Activated CD4-positive, alpha-beta T cell treated with anti-CD3 and anti-CD28 coated beads, Interleukin-2, amount 10 ng/mL, durations not matched to agents 7 days and 5 days (primary cell): ENCODE data around the gene LUC7L2. TPM values are rescaled to one million over a fixed set of nuclear protein-coding genes. Genes with fewer than 3 reads are reported as not detected.
"Not testable (repeated sequence)": the region's sequence is repeated elsewhere in the genome, so short reads cannot be mapped to it uniquely, and the experiment has no call there.

Experiments used
- CTCF ChIA-PET: fragments of 350-600 bp; sonication (Branson Sonifier 250); formaldehyde crosslinking; loops from one replicate; lab custom pipeline; 2021; ENCODE audit warnings: antibody characterized with exemption; lab: Charles Lee
- POLR2A ChIA-PET: fragments of 350-600 bp; sonication (Branson Sonifier 250); formaldehyde crosslinking; loops from one replicate; lab custom pipeline; 2021; ENCODE audit warnings: antibody characterized with exemption; lab: Charles Lee
- DNase-seq: peaks from one replicate; pipeline ENCODE4 v3.0.0-alpha.2; 2020
- H3K27ac Mint-ChIP-seq: one replicate; pipeline ENCODE4 v1.8.0; 2021; ENCODE audit warnings: mild to moderate bottlenecking, moderate library complexity, mixed read lengths
- H3K27me3 Mint-ChIP-seq: one replicate; pipeline ENCODE4 v1.8.0; 2021; ENCODE audit warnings: mixed read lengths
- H3K36me3 Mint-ChIP-seq: one replicate; pipeline ENCODE4 v1.8.0; 2021; ENCODE audit warnings: low read depth, mixed read lengths
- H3K4me1 Mint-ChIP-seq: one replicate; pipeline ENCODE4 v1.8.0; 2021; ENCODE audit warnings: mixed read lengths
- H3K4me3 Mint-ChIP-seq: one replicate; pipeline ENCODE4 v1.8.0; 2021; ENCODE audit warnings: mild to moderate bottlenecking, moderate library complexity, mixed read lengths
- H3K9me3 Mint-ChIP-seq: one replicate; pipeline ENCODE4 v1.8.0; 2021; ENCODE audit warnings: mixed read lengths
- total RNA-seq, 2 experiments: library from RNA; stranded (reverse); gene quantifications; one replicate each; pipeline ENCODE4 v1.2.3, GENCODE V29; 2021

LUC7L2 gene
- total RNA-seq, 2 experiments from 2014 or later, result 121 to 130 TPM

GRCh38 chr7:139463421-139463820 lies 103.7 kb downstream of the LUC7L2 start:
- H3K4me1 Mint-ChIP-seq, H3K27me3 Mint-ChIP-seq, H3K9me3 Mint-ChIP-seq, H3K36me3 Mint-ChIP-seq, DNase-seq, POLR2A ChIA-PET, H3K4me3 Mint-ChIP-seq, H3K27ac Mint-ChIP-seq, CTCF ChIA-PET: not testable (repeated sequence)

GRCh38 chr7:139464511-139464910 lies 104.8 kb downstream of the LUC7L2 start:
- H3K9me3 Mint-ChIP-seq, POLR2A ChIA-PET, CTCF ChIA-PET, H3K4me3 Mint-ChIP-seq, DNase-seq, H3K27ac Mint-ChIP-seq, H3K36me3 Mint-ChIP-seq, H3K4me1 Mint-ChIP-seq, H3K27me3 Mint-ChIP-seq: not testable (repeated sequence)

GRCh38 chr7:139465072-139465471 lies 105.4 kb downstream of the LUC7L2 start:
- H3K36me3 Mint-ChIP-seq, H3K9me3 Mint-ChIP-seq, DNase-seq, H3K27me3 Mint-ChIP-seq, POLR2A ChIA-PET, H3K4me1 Mint-ChIP-seq, H3K27ac Mint-ChIP-seq, H3K4me3 Mint-ChIP-seq: not testable (repeated sequence)
- CTCF ChIA-PET, result interaction anchor here (0.6 kb wide), 1 partner anchor 594 kb away, joined by 3 read pairs; no protein-coding TSS in a partner anchor

GRCh38 chr7:139467729-139468128 lies 108.0 kb downstream of the LUC7L2 start:
- CTCF ChIA-PET, H3K9me3 Mint-ChIP-seq, H3K27me3 Mint-ChIP-seq, DNase-seq, H3K4me3 Mint-ChIP-seq, POLR2A ChIA-PET, H3K36me3 Mint-ChIP-seq, H3K27ac Mint-ChIP-seq, H3K4me1 Mint-ChIP-seq: not testable (repeated sequence)

- H3K4me3 Mint-ChIP-seq, H3K9me3 Mint-ChIP-seq, DNase-seq, H3K27ac Mint-ChIP-seq, H3K36me3 Mint-ChIP-seq, CTCF ChIA-PET, H3K4me1 Mint-ChIP-seq, POLR2A ChIA-PET, H3K27me3 Mint-ChIP-seq: not testable (repeated sequence)
Observed at GRCh38 chr7:139468281-139468680, 108.6 kb downstream of the LUC7L2 start.

GRCh38 chr7:139471740-139472353 lies 112.2 kb downstream of the LUC7L2 start:
- no peak for DNase-seq
- H3K4me1 Mint-ChIP-seq, result no peaks in the 10 kb centered on the region
- ChIA-PET CTCF (no interaction called here), POLR2A (no interaction called here)
- no peaks in the 10 kb centered on the region for H3K27me3 Mint-ChIP-seq
- H3K36me3 Mint-ChIP-seq, result no peaks in the 10 kb centered on the region
- no peak overlapping the region for H3K4me3 Mint-ChIP-seq
- no peak overlapping the region for H3K27ac Mint-ChIP-seq
- H3K9me3 Mint-ChIP-seq, result peaks cover 5% of the 10 kb centered on the region

Other genes starting within 250 kb of the LUC7L2 start
- gene UBN2, start 128.7 kb upstream of the LUC7L2 start, total RNA-seq, result 10 to 100 TPM in 1 of 2 experiments, 1 to 10 TPM in 1; 9.5 to 11.8 TPM
- gene FMC1, start 18.6 kb upstream of the LUC7L2 start, total RNA-seq, result 1 to 10 TPM; 4.0 to 7.8 TPM
- gene KLRG2, start 123.8 kb downstream of the LUC7L2 start, total RNA-seq, result not detected
- not detected for gene CLEC2L, start 163.8 kb downstream of the LUC7L2 start, total RNA-seq